Esophagus squamous epithelium (tissue), 5 donors: ENCODE results near the gene NHERF1. TPM values are rescaled to one million over a fixed set of nuclear protein-coding genes. Genes with fewer than 3 reads are reported as not detected.

Source experiments
- DNase-seq: peaks from one replicate; lab custom pipeline; 2025; lab: John Stamatoyannopoulos, UW
- H3K27ac ChIP-seq, 4 donors: fragments of 200-600 bp; sonication (generic); one replicate each; pipeline ENCODE4 v1.5.1; 2016 to 2019; ENCODE audit warnings: mild to moderate bottlenecking in 1 of 4
- H3K27me3 ChIP-seq, 4 donors: fragments of 200-600 bp; sonication (generic); 1 replicate in 3 of 4; 2 replicates in 1 of 4; pipeline versions ENCODE4 v1.5.1 to v1.6.0; 2017 to 2021; ENCODE audit warnings: antibody characterized with exemption in 1 of 4
- H3K36me3 ChIP-seq, 3 donors: fragments of 200-600 bp; sonication (generic); one replicate each; pipeline ENCODE4 v1.5.1; 2016 to 2019
- H3K4me1 ChIP-seq, 3 donors: fragments of 200-600 bp; sonication (generic); one replicate each; pipeline ENCODE4 v1.5.1; 2017 to 2019
- H3K4me3 ChIP-seq, 4 donors: fragments of 200-600 bp; sonication (generic); 1 replicate in 3 of 4; 2 replicates in 1 of 4; pipeline ENCODE4 v1.5.1; 2016 to 2019; ENCODE audit warnings: mild to moderate bottlenecking in 2 of 4, moderate library complexity in 1 of 4
- H3K9me3 ChIP-seq, 3 donors: fragments of 200-600 bp; sonication (generic); one replicate each; pipeline ENCODE4 v1.5.1; 2016 to 2019
- CTCF ChIP-seq, 6 experiments: fragments of 450-650 bp in 4 of 6; fragments of 200-600 bp in 2 of 6; sonication (generic) in 2 of 6; IDR thresholded peaks; one replicate each; pipeline ENCODE4 v1.5.1; 2016 to 2019; ENCODE audit warnings: antibody characterized with exemption in 6 of 6, mild to moderate bottlenecking in 4 of 6, moderate library complexity in 4 of 6
- POLR2A ChIP-seq, 4 donors: fragments of 450-650 bp; IDR thresholded peaks; one replicate each; pipeline ENCODE4 v1.6.1; 2017; ENCODE audit warnings: antibody characterized with exemption in 4 of 4, mild to moderate bottlenecking in 4 of 4, moderate library complexity in 3 of 4
- WGBS, 2 donors: methylation state at CpG; one replicate each; pipeline ENCODE4 v1.1.5; 2018; 5-methylcytosine and 5-hydroxymethylcytosine counted together
- intact Hi-C: fragments of 100-400 bp; cut with DNase I; formaldehyde crosslinking; loops from one replicate; pipeline ENCODE4 v1.15.0; 2022
- total RNA-seq, 4 donors: library from RNA; depleted of rRNA; stranded (reverse); fragments of >200 nt; gene quantifications; one replicate each; pipeline ENCODE4 v1.1.0, GENCODE V29; 2016
- donor health status: DM: yes; HTN: yes; CAD: no.

The NHERF1 gene
- total RNA-seq, 4 donors from 2014 or later: 214 to 483 (median 313) TPM

- WGBS, 2 donors: 76 to 83% methylated on average over 4 to 11 of the region's 12 CpGs
- H3K9me3 ChIP-seq: no peaks in the 10 kb centered on the region
- DNase-seq: no peak
- TF ChIP-seq CTCF (IDR thresholded peaks at IDR 0.05) (no peak), POLR2A (IDR thresholded peaks at IDR 0.05) (no peak)
- intact Hi-C loops: no loop called here
- H3K4me1 ChIP-seq: no peaks in the 10 kb centered on the region
- H3K36me3 ChIP-seq: peaks cover 0 to 87% (median 0%) of the 10 kb centered on the region in 3 donors
- H3K4me3 ChIP-seq: no peak overlapping the region
- no peak overlapping the region for H3K27ac ChIP-seq
- no peaks in the 10 kb centered on the region for H3K27me3 ChIP-seq
Measured at GRCh38 chr17:74803388-74803930, 55.0 kb downstream of the NHERF1 start.

GRCh38 chr17:74803971-74804370, 55.5 kb downstream of the NHERF1 start:
- DNase-seq: no peak
- Histone ChIP-seq H3K36me3 (peaks cover 0 to 82% (median 0%) of the 10 kb centered on the region in 3 donors), H3K4me3 (no peak overlapping the region), H3K27me3 (no peaks in the 10 kb centered on the region), H3K4me1 (no peaks in the 10 kb centered on the region), H3K27ac (no peak overlapping the region), H3K9me3 (no peaks in the 10 kb centered on the region)
- 60 to 72% methylated on average over 5 of the region's 5 CpGs for WGBS, 2 donors
- intact Hi-C loops: no loop called here
- TF ChIP-seq CTCF (IDR thresholded peaks at IDR 0.05) (no peak), POLR2A (IDR thresholded peaks at IDR 0.05) (no peak)

GRCh38 chr17:74804683-74805082, 56.3 kb downstream of the NHERF1 start:
- DNase-seq: no peak
- intact Hi-C loops: no loop called here
- Histone ChIP-seq H3K4me3 (no peak overlapping the region), H3K27me3 (no peaks in the 10 kb centered on the region), H3K27ac (no peak overlapping the region), H3K9me3 (no peaks in the 10 kb centered on the region), H3K4me1 (no peaks in the 10 kb centered on the region), H3K36me3 (peaks cover 0 to 75% (median 0%) of the 10 kb centered on the region in 3 donors)
- TF ChIP-seq CTCF (IDR thresholded peaks at IDR 0.05): no peak
- no peak for TF ChIP-seq POLR2A (IDR thresholded peaks at IDR 0.05)
- 93 to 97% methylated on average over 4 of the region's 7 CpGs for WGBS, 2 donors

GRCh38 chr17:74805591-74805991, 57.2 kb downstream of the NHERF1 start:
- intact Hi-C loops: no loop called here
- no peaks in the 10 kb centered on the region for H3K27me3 ChIP-seq
- H3K9me3 ChIP-seq: no peaks in the 10 kb centered on the region
- H3K4me1 ChIP-seq: no peaks in the 10 kb centered on the region
- no peak overlapping the region for H3K27ac ChIP-seq
- 86% methylated on average over 14 of the region's 15 CpGs; no CpG with 5 or more reads in 1 of the 2 donors for WGBS, 2 donors
- TF ChIP-seq POLR2A (IDR thresholded peaks at IDR 0.05) (no peak), CTCF (IDR thresholded peaks at IDR 0.05) (no peak)
- DNase-seq: no peak
- H3K36me3 ChIP-seq: peaks cover 0 to 74% (median 0%) of the 10 kb centered on the region in 3 donors
- H3K4me3 ChIP-seq: no peak overlapping the region

- Histone ChIP-seq H3K36me3 (peaks cover 0 to 67% (median 0%) of the 10 kb centered on the region in 3 donors), H3K4me1 (no peaks in the 10 kb centered on the region), H3K27ac (no peak overlapping the region), H3K4me3 (no peak overlapping the region), H3K9me3 (no peaks in the 10 kb centered on the region), H3K27me3 (no peaks in the 10 kb centered on the region)
- 89 to 98% methylated on average over 6 to 10 of the region's 10 CpGs for WGBS, 2 donors
- no peak for DNase-seq
- no peak for TF ChIP-seq POLR2A (IDR thresholded peaks at IDR 0.05)
- no peak for TF ChIP-seq CTCF (IDR thresholded peaks at IDR 0.05)
- intact Hi-C loops: no loop called here
Measured at GRCh38 chr17:74806334-74806733, 57.9 kb downstream of the NHERF1 start.
